Activated T-helper 2 cell treated with anti-CD3 and anti-CD28 coated beads, Interferon-gamma antibody, Interleukin-2, Interleukin-4, amounts not matched to agents 10 μg/mL and 5 μg/mL and 100 μg/mL, durations not matched to agents 14 hours and 24 hours and 36 hours (primary cell): ENCODE data around the gene TNF. TPM values are rescaled to one million over a fixed set of nuclear protein-coding genes. Genes with fewer than 3 reads are reported as not detected.
A peak's percentile ranks its signal among the peaks of the same experiment; 100 is the strongest.

ENCODE experiments used
- DNase-seq: peaks from one replicate; pipeline ENCODE4 v3.0.0; 2021; ENCODE audit warnings: low spot score
- H3K27ac Mint-ChIP-seq: one replicate; pipeline ENCODE4 v1.8.0; 2021; ENCODE audit warnings: mixed read lengths
- H3K27me3 Mint-ChIP-seq: one replicate; pipeline ENCODE4 v1.8.0; 2021; ENCODE audit warnings: low read depth, mixed read lengths
- H3K36me3 Mint-ChIP-seq: one replicate; pipeline ENCODE4 v1.8.0; 2021; ENCODE audit warnings: low read depth, mixed read lengths
- H3K4me1 Mint-ChIP-seq: one replicate; pipeline ENCODE4 v1.8.0; 2021; ENCODE audit warnings: low read depth, mixed read lengths
- H3K4me3 Mint-ChIP-seq: one replicate; pipeline ENCODE4 v1.8.0; 2021; ENCODE audit warnings: low read depth, mild to moderate bottlenecking, moderate library complexity, mixed read lengths
- H3K9me3 Mint-ChIP-seq: one replicate; pipeline ENCODE4 v1.8.0; 2021; ENCODE audit warnings: mixed read lengths
- intact Hi-C: fragments of 100-400 bp; cut with micrococcal nuclease; formaldehyde crosslinking; loops from one replicate; pipeline ENCODE4 v1.15.1; 2023
- total RNA-seq: library from RNA; stranded (reverse); gene quantifications from 2 replicates; pipeline ENCODE4 v1.2.3, GENCODE V29; 2022

The TNF gene
- total RNA-seq, 1 donor from 2014 or later, result 96.8 TPM

DNA sequence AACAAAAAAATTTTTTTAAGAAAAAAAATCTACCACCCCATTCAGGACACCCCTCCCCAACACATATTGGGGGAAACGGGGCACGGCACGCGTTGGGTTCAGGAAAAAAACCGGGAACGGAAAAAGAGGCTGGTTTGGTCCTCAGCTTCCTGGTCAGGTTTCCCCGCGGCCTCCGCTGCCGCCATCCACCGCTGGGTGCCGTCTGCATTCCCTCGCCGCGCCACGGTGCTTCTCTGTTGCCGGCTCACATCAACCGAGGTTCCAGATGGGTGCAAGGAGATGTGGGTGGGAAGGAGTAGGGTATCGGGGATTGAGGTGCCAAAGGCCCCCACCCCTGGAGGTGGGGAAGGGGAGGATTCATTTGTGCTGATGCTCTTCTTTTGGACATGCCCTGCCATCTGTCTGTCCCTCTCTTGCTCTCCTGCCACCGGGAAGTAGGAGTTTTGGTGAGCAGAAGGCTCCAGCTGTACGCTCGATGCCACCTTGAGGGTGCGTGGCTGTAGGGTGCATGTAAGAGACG, 40.8 kb upstream of the TNF start:
- no peak overlapping the region for H3K27ac Mint-ChIP-seq
- peaks cover 35% of the 10 kb centered on the region for H3K4me1 Mint-ChIP-seq
- H3K36me3 Mint-ChIP-seq, result peaks cover 91% of the 10 kb centered on the region
- intact Hi-C loops, result no loop called here
- H3K27me3 Mint-ChIP-seq, result no peaks in the 10 kb centered on the region
- H3K9me3 Mint-ChIP-seq, result no peaks in the 10 kb centered on the region
- H3K4me3 Mint-ChIP-seq, result no peak overlapping the region
- no peak for DNase-seq

DNA sequence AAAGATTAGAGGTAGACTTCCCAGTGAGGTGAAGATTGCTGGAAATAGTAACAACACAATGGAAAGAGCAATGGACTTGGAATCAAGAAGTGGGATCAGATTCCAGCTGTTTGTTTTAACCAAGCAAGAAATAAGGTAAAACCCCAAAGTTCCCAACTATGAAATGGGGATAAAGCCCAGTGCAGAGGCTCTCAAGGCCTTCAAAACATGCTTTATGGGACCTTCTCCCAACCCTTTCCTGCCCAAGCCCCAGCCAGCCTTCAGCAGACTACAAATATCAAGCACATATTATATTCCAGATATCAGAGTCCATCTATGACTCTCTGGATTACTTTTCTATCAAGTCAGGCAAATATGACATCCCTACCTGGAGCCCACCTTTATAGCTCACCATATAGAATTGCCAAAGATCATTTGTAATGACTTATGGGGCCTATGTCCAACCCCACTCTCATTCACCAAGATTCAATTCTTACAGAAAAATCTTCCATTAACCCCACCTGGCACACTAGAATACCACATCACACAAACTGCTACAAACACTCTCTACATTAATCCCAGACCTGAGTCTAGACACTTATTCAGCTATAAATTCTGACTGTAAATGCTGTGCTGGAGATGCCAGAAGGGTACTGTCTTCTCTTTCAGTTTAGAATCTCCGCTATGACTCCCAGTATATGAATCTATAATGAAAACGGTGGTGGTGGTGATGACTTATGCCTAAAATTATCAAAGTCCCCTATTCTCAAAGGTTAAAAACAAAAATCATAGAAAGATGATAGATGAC, 39.6 kb upstream of the TNF start:
- Mint-ChIP-seq H3K4me1 (peaks cover 38% of the 10 kb centered on the region), H3K9me3 (no peaks in the 10 kb centered on the region), H3K27me3 (no peaks in the 10 kb centered on the region), H3K4me3 (no peak overlapping the region), H3K36me3 (peaks cover 91% of the 10 kb centered on the region), H3K27ac (no peak overlapping the region)
- no peak for DNase-seq
- intact Hi-C loops, result no loop called here

DNA sequence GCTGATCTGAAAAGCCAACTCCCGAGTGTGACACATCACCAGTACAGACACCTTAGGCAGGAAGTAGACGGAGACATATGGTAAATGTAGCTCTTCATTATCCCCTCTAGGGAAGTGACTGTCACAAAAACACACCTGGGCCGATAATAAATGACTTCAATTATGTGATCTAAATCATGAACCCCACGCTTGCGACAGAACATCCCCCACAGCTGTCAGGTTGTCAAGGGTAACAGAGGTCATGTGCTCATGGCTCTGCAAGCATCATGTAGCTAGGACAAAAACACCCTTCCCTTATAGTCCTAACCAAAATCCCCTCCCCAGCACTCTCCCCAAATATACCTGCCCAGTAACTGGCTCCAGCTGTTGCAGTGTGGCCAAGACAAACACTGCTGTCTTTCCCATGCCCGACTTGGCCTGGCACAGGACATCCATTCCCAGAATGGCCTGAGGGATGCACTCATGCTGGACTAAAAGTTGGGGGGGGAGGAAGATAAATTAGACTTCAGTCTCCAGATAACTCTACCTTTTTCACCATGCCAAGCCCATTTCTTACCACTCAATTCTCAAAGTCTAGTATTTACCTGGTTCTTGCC, 36.5 kb upstream of the TNF start:
- peaks cover 72% of the 10 kb centered on the region for H3K36me3 Mint-ChIP-seq
- peaks cover 41% of the 10 kb centered on the region for H3K4me1 Mint-ChIP-seq
- H3K27ac Mint-ChIP-seq, result peak overlapping the region; percentile 36
- no peaks in the 10 kb centered on the region for H3K27me3 Mint-ChIP-seq
- DNase-seq, result no peak
- H3K9me3 Mint-ChIP-seq, result no peaks in the 10 kb centered on the region
- H3K4me3 Mint-ChIP-seq, result peak overlapping the region; percentile 98
- intact Hi-C loops, result no loop called here

DNA sequence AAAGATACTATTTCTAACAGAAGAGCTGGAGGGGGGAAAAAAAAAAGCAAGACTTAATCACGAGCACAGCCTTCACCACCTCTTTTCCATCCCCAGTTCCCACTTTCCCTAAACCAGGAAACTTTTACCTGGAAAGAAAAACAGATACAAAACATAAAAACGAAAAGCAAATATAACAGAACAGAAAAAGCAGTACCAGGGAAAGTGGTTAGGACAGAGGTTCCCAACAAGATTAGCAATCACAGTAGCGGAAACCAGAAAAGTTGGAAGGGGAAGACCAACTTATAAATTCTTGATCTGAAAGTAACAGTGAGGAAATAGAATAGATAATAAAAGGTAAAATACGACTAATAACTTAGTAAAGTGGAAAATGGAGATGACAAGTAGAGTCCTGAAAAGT, 34.7 kb upstream of the TNF start:
- no peaks in the 10 kb centered on the region for H3K9me3 Mint-ChIP-seq
- H3K4me1 Mint-ChIP-seq, result peaks cover 42% of the 10 kb centered on the region
- no peaks in the 10 kb centered on the region for H3K27me3 Mint-ChIP-seq
- peaks cover 55% of the 10 kb centered on the region for H3K36me3 Mint-ChIP-seq
- no peak for DNase-seq
- H3K27ac Mint-ChIP-seq, result peak overlapping the region; percentile 71
- intact Hi-C loops, result loop anchor here (10.0 kb wide), 1 partner anchor 926 kb away; the partner anchor contains the start of genes MRPS18B and PPP1R10
- peak overlapping the region; percentile 98 for H3K4me3 Mint-ChIP-seq

DNA sequence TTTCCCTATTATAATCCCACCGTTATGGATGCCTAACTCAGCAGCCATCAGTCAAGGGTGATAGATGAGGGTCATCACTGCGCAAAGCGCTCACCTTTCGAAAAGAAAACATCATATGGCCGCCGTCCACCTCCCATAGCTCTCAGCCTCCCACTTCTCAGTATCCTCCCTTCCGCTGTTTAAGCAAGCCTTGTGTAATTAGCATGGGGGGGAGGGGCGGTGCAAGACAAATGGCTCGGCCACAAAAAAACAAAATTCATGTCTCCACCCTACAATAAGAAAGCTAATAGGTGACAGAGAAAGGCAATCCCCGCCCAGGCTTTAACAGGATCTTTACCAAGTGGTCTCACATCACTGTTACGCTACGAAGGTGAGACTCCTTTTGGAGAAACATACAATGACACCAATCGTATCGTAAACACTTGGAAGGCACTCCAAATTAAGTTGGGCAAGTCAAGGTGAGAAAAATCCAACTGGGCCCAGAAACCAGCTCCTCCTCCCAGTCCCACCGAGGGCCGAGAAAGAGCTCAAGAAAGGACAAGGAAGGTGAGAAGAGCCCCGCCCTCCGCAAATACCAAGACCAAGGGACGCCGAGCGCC, 34.2 kb upstream of the TNF start:
- Mint-ChIP-seq H3K4me3 (peak overlapping the region; percentile 98), H3K27me3 (no peaks in the 10 kb centered on the region), H3K4me1 (peaks cover 41% of the 10 kb centered on the region), H3K27ac (peak overlapping the region; percentile 95), H3K9me3 (no peaks in the 10 kb centered on the region), H3K36me3 (peaks cover 50% of the 10 kb centered on the region)
- intact Hi-C loops, result loop anchor here (10.0 kb wide), 1 partner anchor 926 kb away; the partner anchor contains the start of genes MRPS18B and PPP1R10
- DNase-seq, result peak; percentile 63

- no peaks in the 10 kb centered on the region for H3K27me3 Mint-ChIP-seq
- peak; percentile 94 for DNase-seq
- H3K36me3 Mint-ChIP-seq, result peaks cover 43% of the 10 kb centered on the region
- peak within 1 kb of the TSS; percentile 98 for H3K4me3 Mint-ChIP-seq
- H3K4me1 Mint-ChIP-seq, result peaks cover 42% of the 10 kb centered on the region
- H3K27ac Mint-ChIP-seq, result peak within 1 kb of the TSS; percentile 95
- H3K9me3 Mint-ChIP-seq, result no peaks in the 10 kb centered on the region
- intact Hi-C loops, result loop anchor here (1.0 to 10.0 kb wide), 4 partner anchors 49 to 927 kb away; partner anchors contain the start of genes MRPS18B, PPP1R10 and PRRC2A
These were observed 33.5 kb upstream of the TNF start, which contains the start of gene DDX39B for GRCh38 chr6:31541658-31542521. DDX39B (minus strand) TSS chr6:31542003; CDS start chr6:31540532, 1,471 bp downstream.

- no peak for DNase-seq
- Mint-ChIP-seq H3K27me3 (no peaks in the 10 kb centered on the region), H3K9me3 (no peaks in the 10 kb centered on the region), H3K27ac (no peak overlapping the region), H3K4me3 (no peak overlapping the region), H3K4me1 (peaks cover 44% of the 10 kb centered on the region), H3K36me3 (peaks cover 31% of the 10 kb centered on the region)
- intact Hi-C loops, result loop anchor here (10.0 kb wide), 1 partner anchor 929 kb away; the partner anchor contains the start of genes MRPS18B and PPP1R10
These were observed 31.7 kb upstream of the TNF start for GRCh38 chr6:31543639-31544038.

DNA sequence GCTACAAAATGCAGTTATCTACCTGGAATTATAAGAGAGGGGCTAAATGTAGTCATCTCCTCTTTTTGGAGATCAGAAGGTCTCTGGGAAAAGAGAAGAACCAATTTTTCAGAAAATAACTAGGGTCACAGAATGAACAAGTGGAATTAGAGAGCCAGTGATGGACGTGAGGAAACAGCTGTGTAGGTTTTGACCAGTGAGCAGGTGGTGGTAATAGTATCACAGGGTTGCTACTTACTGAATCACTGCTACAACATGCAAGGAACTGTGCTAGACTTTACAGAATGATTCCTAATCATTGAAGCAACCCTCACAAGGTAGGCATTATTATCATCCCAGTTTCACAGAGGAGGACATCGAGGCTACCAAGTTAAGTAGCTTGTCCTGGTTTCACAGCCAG, 30.7 kb upstream of the TNF start:
- Mint-ChIP-seq H3K4me1 (peaks cover 35% of the 10 kb centered on the region), H3K9me3 (no peaks in the 10 kb centered on the region), H3K27ac (no peak overlapping the region), H3K27me3 (no peaks in the 10 kb centered on the region), H3K4me3 (peak overlapping the region; percentile 11), H3K36me3 (peaks cover 23% of the 10 kb centered on the region)
- intact Hi-C loops, result loop anchor here (5.0 to 10.0 kb wide), 2 partner anchors 288 to 930 kb away; partner anchors contain the start of genes MRPS18B and PPP1R10
- DNase-seq, result no peak

DNA sequence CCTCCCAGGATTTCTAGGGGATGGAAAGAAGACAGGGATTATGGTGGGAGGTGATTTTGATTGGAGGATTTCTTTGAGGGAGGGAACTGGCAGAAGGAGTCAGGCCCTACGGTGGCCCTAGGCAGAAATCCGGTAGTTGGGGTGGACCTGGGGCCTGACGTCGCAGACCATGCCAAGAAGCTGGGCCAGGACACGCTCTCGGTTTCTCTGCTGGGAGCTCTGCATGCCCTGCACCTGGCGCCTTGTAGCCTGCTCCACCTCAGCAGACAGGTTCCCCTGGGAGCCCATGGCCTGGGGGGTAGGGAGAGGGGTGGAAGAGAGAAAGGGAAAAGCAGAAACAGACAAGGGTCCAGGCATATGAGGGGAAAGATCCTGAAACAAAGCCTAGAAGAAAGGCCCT, 30.1 kb upstream of the TNF start:
- Mint-ChIP-seq H3K9me3 (no peaks in the 10 kb centered on the region), H3K4me3 (peak overlapping the region; percentile 6), H3K27me3 (no peaks in the 10 kb centered on the region), H3K4me1 (peaks cover 30% of the 10 kb centered on the region), H3K27ac (no peak overlapping the region), H3K36me3 (peaks cover 19% of the 10 kb centered on the region)
- intact Hi-C loops, result loop anchor here (5.0 to 10.0 kb wide), 2 partner anchors 287 to 930 kb away; partner anchors contain the start of genes MRPS18B and PPP1R10
- DNase-seq, result no peak

GRCh38 chr6:31546339-31546957, 28.9 kb upstream of the TNF start, which contains the start of gene ATP6V1G2:
ATP6V1G2 (minus strand) TSS chr6:31546608; CDS start chr6:31546559, 49 bp downstream.
- intact Hi-C loops, result loop anchor here (1.0 to 10.0 kb wide), 3 partner anchors 52 to 932 kb away; partner anchors contain the start of genes MRPS18B and PPP1R10
- peak; percentile 83 for DNase-seq
- peaks cover 28% of the 10 kb centered on the region for H3K4me1 Mint-ChIP-seq
- H3K27ac Mint-ChIP-seq, result peak within 1 kb of the TSS; percentile 78
- H3K36me3 Mint-ChIP-seq, result peaks cover 17% of the 10 kb centered on the region
- peak within 1 kb of the TSS; percentile 84 for H3K4me3 Mint-ChIP-seq
- no peaks in the 10 kb centered on the region for H3K9me3 Mint-ChIP-seq
- H3K27me3 Mint-ChIP-seq, result no peaks in the 10 kb centered on the region

GRCh38 chr6:31546958-31547726, 28.2 kb upstream of the TNF start, which contains the start of gene NFKBIL1:
NFKBIL1 (plus strand) TSS chr6:31547608; CDS start chr6:31547695, 87 bp downstream.
- intact Hi-C loops, result loop anchor here (1.0 to 10.0 kb wide), 7 partner anchors 21 to 932 kb away; partner anchors contain the start of genes BAG6, MRPS18B, PPP1R10 and PRRC2A

More at GRCh38 chr6:31546958-31547726, 28.2 kb upstream of the TNF start, which contains the start of gene NFKBIL1:
- no peaks in the 10 kb centered on the region for H3K9me3 Mint-ChIP-seq
- peaks cover 28% of the 10 kb centered on the region for H3K4me1 Mint-ChIP-seq
- peak; percentile 90 for DNase-seq
- no peaks in the 10 kb centered on the region for H3K27me3 Mint-ChIP-seq
- H3K4me3 Mint-ChIP-seq, result peak within 1 kb of the TSS; percentile 84
- H3K36me3 Mint-ChIP-seq, result peaks cover 16% of the 10 kb centered on the region
- peak within 1 kb of the TSS; percentile 78 for H3K27ac Mint-ChIP-seq
